ENCODE results near the gene CMSS1. TPM values are rescaled to one million over a fixed set of nuclear protein-coding genes. Genes with fewer than 3 reads are reported as not detected.

CMSS1 gene
- total RNA-seq, 1 donor from 2014 or later = 35.7 TPM

DNA sequence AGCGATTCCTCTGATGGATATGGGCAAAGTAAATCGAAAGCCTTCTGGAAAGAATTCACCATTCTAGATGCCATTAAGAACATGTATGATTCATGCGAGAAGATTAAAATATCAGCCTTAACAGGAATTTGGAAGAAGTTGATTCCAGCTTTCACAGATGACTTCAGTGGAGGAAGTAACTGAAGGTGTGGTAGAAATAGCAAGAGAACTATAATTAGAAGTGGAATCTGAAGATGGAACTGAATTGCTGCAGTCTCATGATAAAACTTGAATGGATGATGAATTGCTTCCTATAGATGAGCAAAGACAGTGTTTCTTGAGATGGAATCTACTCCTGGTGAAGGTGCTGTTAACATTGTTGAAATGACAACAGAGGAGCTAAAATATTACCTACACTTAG lies 413.0 kb downstream of the CMSS1 start:
- H3K27me3 Mint-ChIP-seq = no peaks in the 10 kb centered on the region
- H3K27ac Mint-ChIP-seq = no peak overlapping the region
- no peaks in the 10 kb centered on the region for H3K4me1 Mint-ChIP-seq (ENCODE audit: low read depth)

More for the DNA sequence above, 413.0 kb downstream of the CMSS1 start:
- no peak for DNase-seq (ENCODE audit: low spot score, unreplicated experiment)
- no peaks in the 10 kb centered on the region for H3K36me3 Mint-ChIP-seq (ENCODE audit: insufficient read depth)
- TF ChIP-seq, protein P1, sequence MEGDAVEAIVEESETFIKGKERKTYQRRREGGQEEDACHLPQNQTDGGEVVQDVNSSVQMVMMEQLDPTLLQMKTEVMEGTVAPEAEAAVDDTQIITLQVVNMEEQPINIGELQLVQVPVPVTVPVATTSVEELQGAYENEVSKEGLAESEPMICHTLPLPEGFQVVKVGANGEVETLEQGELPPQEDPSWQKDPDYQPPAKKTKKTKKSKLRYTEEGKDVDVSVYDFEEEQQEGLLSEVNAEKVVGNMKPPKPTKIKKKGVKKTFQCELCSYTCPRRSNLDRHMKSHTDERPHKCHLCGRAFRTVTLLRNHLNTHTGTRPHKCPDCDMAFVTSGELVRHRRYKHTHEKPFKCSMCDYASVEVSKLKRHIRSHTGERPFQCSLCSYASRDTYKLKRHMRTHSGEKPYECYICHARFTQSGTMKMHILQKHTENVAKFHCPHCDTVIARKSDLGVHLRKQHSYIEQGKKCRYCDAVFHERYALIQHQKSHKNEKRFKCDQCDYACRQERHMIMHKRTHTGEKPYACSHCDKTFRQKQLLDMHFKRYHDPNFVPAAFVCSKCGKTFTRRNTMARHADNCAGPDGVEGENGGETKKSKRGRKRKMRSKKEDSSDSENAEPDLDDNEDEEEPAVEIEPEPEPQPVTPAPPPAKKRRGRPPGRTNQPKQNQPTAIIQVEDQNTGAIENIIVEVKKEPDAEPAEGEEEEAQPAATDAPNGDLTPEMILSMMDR (IDR thresholded peaks at IDR 0.05; ENCODE audit: unreplicated experiment) = no peak
- H3K4me3 Mint-ChIP-seq (ENCODE audit: low read depth) = no peak overlapping the region
- H3K9me3 Mint-ChIP-seq (ENCODE audit: low read depth) = no peaks in the 10 kb centered on the region

Small RNA genes within 50 kb of the gene (microRNA-seq; reads per million reads assigned to microRNA genes)
- not detected for gene MIR3921 (ENCODE audit: borderline number of aligned reads, unreplicated experiment)

Other genes with a start within 250 kb of the CMSS1 start
- gene COL8A1, start 179.3 kb upstream of the CMSS1 start, total RNA-seq = 0.18 TPM in 1 of 2 replicates, not detected in the other

Data from progenitor cell of endocrine pancreas (in vitro differentiated cells).